Measurements from ENCODE around the gene ANKRD42.
"Not testable (repeated sequence)": the region's sequence is repeated elsewhere in the genome, so short reads cannot be mapped to it uniquely, and the experiment has no call there.

The ANKRD42 gene

GRCh38 chr11:83241291-83241946 lies 47.9 kb downstream of the ANKRD42 start:
- peak; percentile 23 for DNase-seq (ENCODE audit: low spot score)

- no peak for DNase-seq (ENCODE audit: low spot score)
Observed at GRCh38 chr11:83249445-83249844, 55.9 kb downstream of the ANKRD42 start.

GRCh38 chr11:83249972-83250593 lies 56.6 kb downstream of the ANKRD42 start:
- peak; percentile 49 for DNase-seq (ENCODE audit: low spot score)

- DNase-seq (ENCODE audit: low spot score): no peak
Observed at GRCh38 chr11:83252266-83252665, 58.8 kb downstream of the ANKRD42 start.

- no peak for DNase-seq (ENCODE audit: low spot score)
Observed at GRCh38 chr11:83252941-83253340, 59.4 kb downstream of the ANKRD42 start.

- DNase-seq (ENCODE audit: low spot score): no peak
Observed at GRCh38 chr11:83255366-83255765, 61.9 kb downstream of the ANKRD42 start.

- DNase-seq (ENCODE audit: low spot score): no peak
Observed at GRCh38 chr11:83256602-83257340, 63.3 kb downstream of the ANKRD42 start.

GRCh38 chr11:83257761-83258168 lies 64.3 kb downstream of the ANKRD42 start:
- no peak for DNase-seq (ENCODE audit: low spot score)

GRCh38 chr11:83259559-83259958 lies 66.0 kb downstream of the ANKRD42 start:
- DNase-seq (ENCODE audit: low spot score): no peak

GRCh38 chr11:83265331-83265730 lies 71.8 kb downstream of the ANKRD42 start:
- DNase-seq (ENCODE audit: low spot score): no peak

GRCh38 chr11:83269080-83269479 lies 75.6 kb downstream of the ANKRD42 start:
- not testable (repeated sequence) for DNase-seq (ENCODE audit: low spot score)

GRCh38 chr11:83271734-83272133 lies 78.2 kb downstream of the ANKRD42 start:
- DNase-seq (ENCODE audit: low spot score): not testable (repeated sequence)

GRCh38 chr11:83272627-83273026 lies 79.1 kb downstream of the ANKRD42 start:
- DNase-seq (ENCODE audit: low spot score): no peak

- no peak for DNase-seq (ENCODE audit: low spot score)
Observed at GRCh38 chr11:83275888-83276641, 82.6 kb downstream of the ANKRD42 start.

GRCh38 chr11:83278351-83278750 lies 84.8 kb downstream of the ANKRD42 start:
- no peak for DNase-seq (ENCODE audit: low spot score)

GRCh38 chr11:83280256-83280655 lies 86.7 kb downstream of the ANKRD42 start:
- DNase-seq (ENCODE audit: low spot score): no peak

GRCh38 chr11:83282084-83282716 lies 88.7 kb downstream of the ANKRD42 start:
- no peak for DNase-seq (ENCODE audit: low spot score)

- no peak for DNase-seq (ENCODE audit: low spot score)
Observed at GRCh38 chr11:83284501-83285150, 91.1 kb downstream of the ANKRD42 start.

- DNase-seq (ENCODE audit: low spot score): no peak
Observed at GRCh38 chr11:83285151-83285770, 91.7 kb downstream of the ANKRD42 start.

- DNase-seq (ENCODE audit: low spot score): peak; percentile 96
Observed at GRCh38 chr11:83285771-83286528, 92.4 kb downstream of the ANKRD42 start, which contains the start of gene CCDC90B. Gene CCDC90B (minus strand): TSS chr11:83286367. CDS start chr11:83285972, 395 bp downstream.

Measured in CD4-positive, alpha-beta T cell treated with Interleukin-2 at 100 ng/mL for 4 hours (primary cell).